GM18517 (cell line): ENCODE measurements around the gene CNTNAP2.

ENCODE experiments used
- ATAC-seq: cut with Tn5 transposase; IDR thresholded peaks from one replicate; pipeline ENCODE4 v1.9.1; 2021; ENCODE audit warnings: mild to moderate bottlenecking, moderate library complexity; ENCODE audit not compliant: unreplicated experiment

Gene CNTNAP2

GRCh38 chr7:147429961-147430360, 1313.4 kb downstream of the CNTNAP2 start:
- ATAC-seq: no peak

DNA sequence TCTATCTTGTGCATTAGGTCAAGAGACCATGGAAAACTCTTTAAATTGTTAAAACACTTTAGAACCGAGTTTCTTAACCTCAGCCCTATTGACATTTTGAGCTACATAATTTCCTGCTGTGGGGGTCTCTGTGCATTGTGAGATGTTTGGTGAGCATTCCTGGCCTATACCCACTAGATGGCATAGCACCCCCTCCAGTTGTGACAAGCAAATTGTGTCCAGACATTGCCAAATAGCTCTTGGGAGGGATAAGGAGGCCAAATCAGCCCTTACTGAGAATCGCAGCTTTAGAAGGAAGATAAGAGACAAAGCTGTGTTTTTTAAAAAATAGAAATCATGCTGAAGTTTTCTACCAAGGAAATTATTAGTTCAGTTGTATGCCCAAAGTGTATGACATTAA, 1315.5 kb downstream of the CNTNAP2 start:
- ATAC-seq: no peak

DNA sequence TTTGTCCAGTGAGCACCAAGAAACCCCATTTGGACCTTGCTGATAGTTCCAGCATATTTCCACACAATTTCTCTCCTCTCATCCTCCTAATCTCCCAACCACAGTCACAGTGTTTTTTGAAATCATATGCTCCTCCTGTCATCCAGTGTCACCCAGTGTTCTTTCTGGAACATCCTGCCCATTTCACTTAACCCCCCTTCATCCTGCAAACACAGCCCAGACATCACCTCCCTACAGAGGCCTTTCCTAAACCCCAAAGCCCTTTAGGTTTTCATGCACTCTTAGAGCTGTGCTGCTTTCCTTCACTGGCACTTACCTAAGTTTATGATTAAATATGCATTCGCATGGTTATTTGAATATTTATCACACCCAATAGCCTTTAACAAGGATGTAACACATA, 1316.0 kb downstream of the CNTNAP2 start:
- no peak for ATAC-seq

- ATAC-seq: no peak
Measured at GRCh38 chr7:147436718-147437117, 1320.1 kb downstream of the CNTNAP2 start.

GRCh38 chr7:147438216-147438615, 1321.6 kb downstream of the CNTNAP2 start:
- no peak for ATAC-seq

DNA sequence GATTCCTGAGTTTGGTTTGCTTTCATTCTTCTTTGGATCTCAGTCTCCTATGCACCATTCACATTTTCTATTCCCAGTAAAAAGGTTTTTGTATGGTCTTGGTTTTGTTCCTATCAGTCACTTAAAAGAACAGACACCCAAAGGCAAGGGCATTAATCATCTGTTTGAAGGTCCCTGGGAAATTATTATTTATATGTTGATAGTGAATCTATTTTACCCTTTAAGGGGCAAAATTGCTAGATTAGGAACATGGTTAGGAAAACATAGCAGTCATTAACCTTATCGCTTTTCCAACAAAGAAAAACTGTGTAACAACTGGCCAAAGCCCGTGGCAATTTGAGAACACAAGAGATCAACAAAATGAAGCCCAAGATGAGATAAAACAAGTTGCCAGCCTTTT, 1327.3 kb downstream of the CNTNAP2 start:
- no peak for ATAC-seq

DNA sequence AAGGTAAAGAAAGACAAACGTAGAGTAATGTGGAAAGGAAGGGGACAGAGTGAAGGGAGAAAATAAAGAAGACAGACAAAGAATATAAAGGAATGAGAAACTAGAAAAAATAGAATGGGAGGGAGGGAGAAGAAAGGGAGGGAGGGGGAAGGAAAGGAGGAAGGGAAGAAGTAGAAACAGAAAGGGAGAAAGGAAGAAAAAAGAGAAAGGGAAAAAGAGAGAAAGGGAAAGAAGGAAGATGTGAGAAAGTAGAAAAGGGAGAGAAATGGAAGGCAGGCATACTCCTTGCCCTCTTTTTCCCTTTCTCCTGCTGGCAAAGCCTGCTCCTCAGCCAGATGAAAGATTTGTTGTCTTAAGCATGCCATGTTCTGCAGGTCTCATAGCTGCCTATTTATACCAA, 1336.2 kb downstream of the CNTNAP2 start:
- no peak for ATAC-seq

DNA sequence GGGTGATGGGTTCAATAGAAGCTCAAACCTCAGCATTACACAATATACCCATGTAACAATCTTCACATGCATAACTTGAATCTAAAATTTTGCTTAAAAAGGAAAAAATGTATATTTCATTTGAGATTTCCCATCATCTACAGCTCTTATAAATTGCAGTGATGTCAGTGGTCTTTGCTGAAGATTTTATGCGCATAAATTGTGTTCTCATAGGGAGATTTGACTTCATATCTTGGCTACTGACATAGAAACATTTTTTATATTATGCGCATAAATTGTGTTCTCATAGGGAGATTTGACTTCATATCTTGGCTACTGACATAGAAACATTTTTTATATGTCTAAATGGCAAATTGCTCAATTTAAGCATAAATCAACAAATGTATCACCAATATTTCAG, 1348.6 kb downstream of the CNTNAP2 start:
- no peak for ATAC-seq

GRCh38 chr7:147472556-147472955, 1356.0 kb downstream of the CNTNAP2 start:
- no peak for ATAC-seq

DNA sequence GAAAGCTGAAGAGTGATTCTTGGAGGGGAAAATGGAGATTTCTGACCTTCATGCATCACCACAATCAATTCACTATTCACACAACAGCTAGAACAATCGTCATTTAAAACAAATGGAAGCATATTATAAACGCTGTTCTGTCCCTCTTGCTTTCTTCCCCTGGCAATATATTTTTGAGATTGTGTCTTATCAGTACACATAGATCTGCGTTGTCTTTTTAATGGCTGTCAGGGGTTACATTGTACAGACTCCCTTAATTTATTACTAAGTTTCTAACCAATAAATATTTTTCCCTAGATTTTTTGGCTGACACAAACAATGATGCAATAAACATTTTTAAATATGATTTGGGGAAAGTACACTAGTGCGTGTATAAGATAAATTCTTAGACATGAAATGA, 1358.3 kb downstream of the CNTNAP2 start:
- ATAC-seq: no peak

DNA sequence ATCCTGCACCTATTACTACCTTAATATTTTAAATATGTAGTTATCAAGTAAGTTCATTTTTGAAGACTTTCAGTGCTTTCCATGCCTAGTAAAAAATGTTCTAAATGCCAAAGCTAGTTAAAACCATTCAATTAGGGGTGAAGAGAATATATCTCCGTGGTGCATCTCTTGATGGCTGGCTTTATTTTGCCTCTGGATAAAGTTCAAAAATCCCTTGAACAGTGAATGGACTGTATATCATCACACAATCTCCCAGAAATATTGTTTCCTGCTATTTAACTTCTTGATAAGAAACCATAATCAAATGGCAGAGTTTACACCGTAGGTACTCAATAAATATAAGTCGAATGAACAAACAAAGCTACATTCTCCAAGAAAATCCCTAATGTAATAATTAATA, 1360.9 kb downstream of the CNTNAP2 start:
- ATAC-seq: no peak

GRCh38 chr7:147478796-147479195, 1362.2 kb downstream of the CNTNAP2 start:
- no peak for ATAC-seq

GRCh38 chr7:147483634-147484292, 1367.2 kb downstream of the CNTNAP2 start:
- ATAC-seq: no peak

GRCh38 chr7:147485660-147486210, 1369.1 kb downstream of the CNTNAP2 start:
- no peak for ATAC-seq

DNA sequence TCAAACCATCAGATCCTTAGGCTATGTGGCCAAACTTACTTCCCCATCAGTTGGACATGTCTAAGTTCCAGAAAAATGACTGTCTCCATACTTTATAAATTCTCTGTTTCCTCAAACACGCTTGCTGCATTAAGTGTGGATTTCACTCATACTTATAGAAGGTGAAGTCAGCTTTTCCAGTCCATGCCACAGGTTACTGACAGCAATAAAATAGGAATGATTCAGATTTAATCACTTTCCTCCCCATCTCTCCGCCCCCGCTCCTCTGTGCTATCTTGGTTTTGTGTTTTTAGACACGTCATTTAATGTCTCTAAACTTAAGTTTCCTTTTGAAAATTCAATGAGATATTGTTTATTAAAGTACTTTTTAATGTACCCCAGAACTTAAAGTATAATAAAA, 1376.0 kb downstream of the CNTNAP2 start:
- ATAC-seq: no peak

- no peak for ATAC-seq
Measured at GRCh38 chr7:147496209-147496608, 1379.6 kb downstream of the CNTNAP2 start.

DNA sequence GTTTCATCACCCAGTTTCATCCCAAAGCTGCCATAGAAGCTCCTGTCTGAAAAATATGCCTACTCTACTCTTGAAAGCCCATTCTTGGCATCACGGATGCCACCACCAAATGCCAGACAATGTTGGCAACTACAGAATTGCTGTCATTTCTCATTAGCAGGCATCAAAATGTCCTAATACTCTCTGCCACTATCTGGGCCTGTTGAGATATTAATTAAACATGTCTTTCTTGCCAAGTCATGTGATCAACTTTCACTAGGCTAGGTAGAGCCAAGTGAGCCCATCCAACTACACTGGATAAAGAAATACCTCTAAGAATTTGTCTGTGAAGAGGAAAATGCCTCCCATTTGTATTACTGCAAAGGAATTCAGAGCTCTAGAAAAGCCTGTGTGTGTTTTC, 1380.6 kb downstream of the CNTNAP2 start:
- no peak for ATAC-seq

DNA sequence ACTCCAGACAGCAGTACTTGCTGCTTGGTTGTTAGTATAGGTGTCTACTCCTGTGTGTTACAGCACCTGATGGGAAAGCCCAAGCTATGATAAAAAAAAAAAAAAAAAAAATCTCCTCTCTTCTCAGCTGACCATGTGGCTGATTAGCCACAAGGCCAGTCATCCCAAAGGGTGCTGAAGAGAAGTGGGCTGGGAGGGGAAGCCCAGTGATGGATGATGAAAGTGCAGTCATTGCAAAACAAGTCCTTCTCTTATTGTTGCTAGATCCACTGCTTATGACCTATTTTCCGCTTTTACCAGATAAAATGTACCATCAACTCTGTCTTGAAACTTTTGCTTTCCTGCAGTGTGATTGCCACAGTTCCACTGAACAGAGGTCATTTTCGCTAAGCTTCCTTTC, 1381.5 kb downstream of the CNTNAP2 start:
- no peak for ATAC-seq

GRCh38 chr7:147509035-147509501, 1392.5 kb downstream of the CNTNAP2 start:
- no peak for ATAC-seq

GRCh38 chr7:147509541-147510200, 1393.1 kb downstream of the CNTNAP2 start:
- no peak for ATAC-seq

DNA sequence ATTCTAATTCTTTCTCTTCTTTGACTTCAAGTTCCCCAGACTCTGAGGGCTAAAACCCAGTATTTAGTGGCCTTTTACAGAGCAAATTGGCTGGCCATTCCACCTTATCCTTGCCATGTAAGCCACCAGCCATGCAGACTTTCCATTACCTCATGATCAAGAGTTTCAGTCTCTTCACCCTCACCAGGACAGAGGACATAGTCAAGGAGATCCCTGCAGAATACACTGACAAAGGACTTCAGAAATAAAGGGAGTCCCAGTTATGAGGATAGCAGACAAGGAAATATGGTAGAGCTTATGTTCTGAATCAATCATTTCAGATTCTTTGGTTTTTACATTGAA, 1393.6 kb downstream of the CNTNAP2 start:
- no peak for ATAC-seq

GRCh38 chr7:147510923-147511322, 1394.3 kb downstream of the CNTNAP2 start:
- ATAC-seq: no peak

DNA sequence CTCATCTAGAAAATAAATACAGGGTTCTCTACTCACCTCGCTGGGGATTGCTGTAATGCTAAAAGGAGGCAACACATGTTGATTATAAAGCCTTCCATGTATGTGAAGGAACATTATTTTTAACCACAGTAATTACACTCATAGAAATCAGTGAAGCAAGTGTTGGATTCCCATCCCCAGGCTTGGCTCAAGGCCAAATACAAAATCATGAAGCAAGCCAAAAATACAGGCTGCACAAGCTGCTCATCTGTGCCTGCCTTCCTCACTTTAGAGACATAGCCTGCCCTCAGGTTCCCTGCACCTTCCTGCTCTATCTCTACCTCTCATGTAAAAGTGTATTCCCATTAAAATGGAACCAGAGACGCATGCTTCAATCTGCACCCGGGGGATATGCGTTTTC, 1396.8 kb downstream of the CNTNAP2 start:
- ATAC-seq: no peak
